Daoy (cell line): ENCODE results near the gene MBP. TPM values are rescaled to one million over a fixed set of nuclear protein-coding genes. Genes with fewer than 3 reads are reported as not detected.
"Not testable (repeated sequence)": the region's sequence is repeated elsewhere in the genome, so short reads cannot be mapped to it uniquely, and the experiment has no call there.

Source experiments
- DNase-seq: peaks from one replicate; pipeline ENCODE4 v3.0.0-alpha.2; 2015; ENCODE audit warnings: low read depth
- total RNA-seq: library from RNA; depleted of rRNA; stranded (reverse); fragments of >200 nt; shearing (Covaris generic); gene quantifications from 2 replicates; pipeline ENCODE4 v1.2.3, GENCODE V29; 2014; rRNA removed

Gene MBP
- total RNA-seq, 1 experiment from 2014 or later, result not detected

GRCh38 chr18:76951456-76952247 is 180.9 kb downstream of the MBP start:
- DNase-seq, result no peak

GRCh38 chr18:76948345-76948744 is 184.2 kb downstream of the MBP start:
- no peak for DNase-seq

- DNase-seq, result not testable (repeated sequence)
Observed at GRCh38 chr18:76944346-76944745, 188.2 kb downstream of the MBP start.

- no peak for DNase-seq
Observed at GRCh38 chr18:76943542-76944339, 188.8 kb downstream of the MBP start.

DNA sequence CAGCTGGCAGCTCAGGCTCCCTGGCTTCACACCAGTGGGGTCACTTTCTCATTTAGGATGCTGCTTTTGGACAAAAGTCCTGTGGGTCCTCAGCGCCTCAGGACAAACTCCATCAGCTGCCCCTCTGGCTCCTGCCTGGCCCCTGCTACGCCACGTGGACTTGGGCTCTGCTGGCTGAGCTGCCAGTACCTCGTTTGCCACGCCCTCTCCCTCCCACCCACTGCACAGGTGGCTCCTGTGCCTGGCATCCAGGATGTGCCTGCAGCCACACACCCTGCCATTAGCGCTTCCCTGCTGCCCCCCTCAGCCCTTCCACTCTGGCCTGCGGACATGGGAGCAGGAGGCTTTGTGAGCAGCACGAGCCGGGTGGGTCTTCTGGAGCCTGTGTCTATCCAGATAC is 191.3 kb downstream of the MBP start:
- DNase-seq, result no peak

DNA sequence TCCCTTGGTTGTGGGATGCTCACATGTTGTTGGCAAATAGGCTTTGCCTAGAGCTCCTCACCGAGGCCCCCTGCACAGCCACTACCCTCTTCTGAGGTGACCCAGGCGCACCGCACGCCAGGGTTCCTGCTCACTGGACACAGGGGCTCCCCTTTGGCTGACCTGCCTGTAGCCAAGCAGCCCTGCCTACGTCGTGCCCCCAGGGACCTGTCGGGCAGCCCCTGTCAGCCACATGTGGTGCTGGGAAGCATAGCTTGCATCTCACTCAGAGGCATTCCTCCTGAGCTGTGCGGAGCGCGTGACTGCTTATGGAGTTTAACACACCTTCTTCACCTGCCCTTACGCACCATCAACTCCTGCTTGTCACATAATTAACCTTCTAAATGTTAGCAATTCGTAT is 194.0 kb downstream of the MBP start:
- no peak for DNase-seq

- no peak for DNase-seq
Observed at GRCh38 chr18:76937597-76937996, 195.0 kb downstream of the MBP start.

DNA sequence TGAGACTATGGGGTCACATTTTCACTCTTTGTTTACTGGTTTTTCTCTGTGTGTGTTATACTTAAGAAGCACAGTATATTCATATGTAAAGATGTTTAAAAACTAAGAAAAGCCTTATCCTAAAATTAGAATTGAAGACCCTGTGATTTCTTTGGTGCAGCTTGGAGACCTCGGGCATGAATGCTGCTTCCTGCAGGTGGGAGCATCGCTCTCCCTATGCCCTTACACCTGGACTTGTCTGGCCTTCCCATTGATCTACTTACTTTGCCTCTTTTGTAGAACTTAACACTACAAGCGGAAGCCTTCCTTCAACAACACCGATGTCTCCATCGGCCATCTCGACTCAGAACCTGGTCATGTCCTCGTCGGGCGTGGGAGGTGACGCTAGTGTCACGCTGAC is 195.7 kb downstream of the MBP start:
- DNase-seq, result no peak

GRCh38 chr18:76935722-76936337 is 196.8 kb downstream of the MBP start:
- no peak for DNase-seq

- DNase-seq, result no peak
Observed at GRCh38 chr18:76932026-76932819, 200.4 kb downstream of the MBP start.

DNA sequence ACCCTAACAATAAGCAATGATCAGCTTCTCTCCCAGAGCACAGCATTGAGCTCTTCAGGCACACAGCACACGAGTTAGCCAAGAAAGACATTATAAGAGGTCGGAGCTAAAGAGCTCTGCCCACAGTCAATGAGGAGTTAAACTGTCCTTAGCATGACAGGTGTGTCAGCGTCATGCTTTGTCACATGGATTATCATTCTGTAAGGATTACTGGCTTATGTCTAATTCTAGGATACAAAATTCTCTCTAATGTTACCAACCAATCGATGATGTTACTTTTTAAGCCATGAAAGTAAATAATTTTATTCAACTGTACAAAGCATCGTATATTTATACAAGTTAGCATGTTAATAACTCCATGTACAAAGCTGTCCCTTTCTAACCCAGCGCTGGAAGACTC is 201.4 kb downstream of the MBP start:
- no peak for DNase-seq

Other genes starting within 250 kb of the MBP start
- gene GALR1, start 117.1 kb upstream of the MBP start, total RNA-seq, result not detected in 2 replicates